AML-193 (cell line): Measurements from ENCODE around the gene TMEM132A.

Source experiments
- DNase-seq, 2 experiments: peaks; one replicate each; lab custom pipeline; 2025; lab: John Stamatoyannopoulos, UW

Gene TMEM132A

DNA sequence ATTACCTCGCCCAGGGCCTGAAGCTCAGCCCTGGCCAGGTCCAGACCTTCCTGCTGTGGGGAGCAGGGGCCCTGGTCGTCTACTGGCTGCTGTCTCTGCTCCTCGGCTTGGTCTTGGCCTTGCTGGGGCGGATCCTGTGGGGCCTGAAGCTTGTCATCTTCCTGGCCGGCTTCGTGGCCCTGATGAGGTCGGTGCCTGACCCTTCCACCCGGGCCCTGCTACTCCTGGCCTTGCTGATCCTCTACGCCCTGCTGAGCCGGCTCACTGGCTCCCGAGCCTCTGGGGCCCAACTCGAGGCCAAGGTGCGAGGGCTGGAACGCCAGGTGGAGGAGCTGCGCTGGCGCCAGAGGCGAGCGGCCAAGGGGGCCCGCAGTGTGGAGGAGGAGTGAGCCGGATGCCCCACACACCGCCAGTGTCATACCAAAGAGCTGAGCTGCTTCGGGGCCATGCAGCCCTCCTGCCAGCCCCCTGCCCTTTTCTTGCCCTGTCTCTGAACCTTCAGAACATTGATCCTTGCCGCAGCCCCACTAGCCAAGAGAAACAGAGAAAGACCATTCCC, 2.4 kb upstream of the TMEM132A start:
- no peak for DNase-seq

DNA sequence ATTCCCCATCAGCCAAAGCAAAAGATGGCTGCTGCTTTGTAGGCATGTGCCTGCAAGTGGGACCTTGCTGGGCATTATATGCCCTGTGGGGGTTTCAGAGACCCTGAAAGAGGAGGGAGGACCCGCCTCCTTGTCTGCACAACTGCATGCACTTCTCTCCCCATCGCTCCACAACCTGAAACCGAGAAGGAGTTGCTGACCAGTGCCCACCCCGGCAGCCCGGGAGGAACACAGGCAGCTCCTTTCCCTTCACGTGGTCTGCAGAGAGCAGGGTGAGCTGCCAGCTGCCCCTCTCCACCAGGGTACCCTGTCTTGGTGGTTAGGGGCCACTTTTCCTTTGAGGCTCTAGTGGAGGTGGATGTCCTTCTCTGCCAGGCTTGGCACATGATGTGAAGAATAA, 1.4 kb upstream of the TMEM132A start:
- no peak for DNase-seq

DNA sequence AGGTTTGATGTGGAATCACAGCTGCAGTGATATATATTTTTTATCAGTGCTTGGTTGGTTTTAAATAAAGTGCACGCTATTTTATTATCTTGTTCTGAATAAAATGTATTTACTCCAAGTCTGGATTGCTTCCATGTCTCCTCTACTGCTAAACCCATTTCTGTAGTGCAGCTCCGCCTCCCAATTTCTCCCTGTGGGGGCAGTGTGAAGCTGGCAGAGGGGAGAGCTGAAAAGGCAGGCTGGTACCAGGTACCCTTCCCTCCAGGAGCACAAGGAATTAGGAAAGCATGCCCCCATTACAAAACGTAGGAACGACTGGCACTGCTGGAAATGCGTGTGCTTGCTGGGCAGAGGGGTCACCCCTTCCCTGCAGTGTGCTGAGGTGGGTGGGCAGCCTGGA, 934 bp upstream of the TMEM132A start:
- no peak for DNase-seq

DNA sequence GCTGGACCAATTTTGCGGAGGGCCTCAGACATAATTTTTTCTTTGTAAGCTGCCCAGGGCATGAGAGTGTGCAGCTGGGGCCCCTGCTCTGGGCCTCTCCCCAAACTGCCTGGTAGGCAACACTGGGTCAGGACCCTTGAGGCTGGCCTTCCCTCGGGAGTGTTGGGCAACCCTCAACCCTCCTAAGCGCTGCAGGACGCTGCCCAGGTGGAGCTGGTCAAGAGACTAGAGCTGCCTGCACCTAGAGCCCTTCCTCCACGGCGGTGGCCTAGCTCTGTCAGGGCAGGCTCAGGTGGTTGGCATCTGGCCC, 505 bp upstream of the TMEM132A start:
- no peak for DNase-seq

DNA sequence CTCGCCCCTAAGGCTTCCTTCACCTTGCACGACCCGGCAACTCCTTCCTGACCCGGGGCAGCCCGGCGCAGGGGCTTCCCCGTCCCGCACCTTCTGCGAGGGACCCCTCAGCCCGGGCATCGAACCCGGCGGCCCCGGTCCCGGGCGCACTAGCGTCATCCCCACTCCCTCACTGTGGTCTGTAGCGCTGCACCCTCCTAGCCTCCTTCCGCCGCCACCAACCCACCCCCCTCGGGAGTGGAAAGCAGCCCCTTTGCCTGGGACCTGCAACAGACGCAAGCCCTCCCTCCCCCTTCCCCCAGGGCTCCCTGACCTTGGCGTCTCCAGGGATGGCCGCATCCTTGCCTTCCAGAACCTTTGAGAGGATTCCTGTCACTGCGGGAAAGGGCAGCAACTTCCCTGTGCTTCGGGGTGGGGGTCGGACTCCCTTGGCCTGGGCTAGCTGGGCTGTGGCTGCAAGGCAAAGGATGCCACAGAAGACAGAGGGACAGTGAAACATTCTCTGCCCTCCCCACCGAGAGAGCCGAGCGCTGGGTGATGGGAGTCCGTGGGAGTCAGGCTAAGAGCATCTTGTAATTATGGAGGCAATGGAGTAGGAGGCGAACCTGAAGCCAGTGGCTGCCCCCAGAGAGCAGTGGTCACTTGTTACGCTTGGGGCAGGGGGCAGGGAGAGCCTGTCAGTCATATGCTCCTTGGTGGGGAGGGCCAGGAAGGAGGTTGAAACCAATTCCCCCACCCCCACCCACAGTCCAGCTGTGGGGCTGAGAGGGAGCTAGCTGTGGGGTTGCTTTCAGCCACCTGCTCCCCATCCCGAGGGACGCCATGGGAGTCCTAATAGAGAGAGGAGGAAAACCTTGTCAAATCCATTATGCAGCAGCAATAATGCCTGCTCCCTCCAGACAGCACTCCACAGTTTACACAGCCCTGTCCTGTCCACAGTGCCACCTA, 920 bp downstream of the TMEM132A start:
- no peak for DNase-seq

GRCh38 chr11:60925868-60926267, 1.6 kb downstream of the TMEM132A start:
- DNase-seq = no peak

- DNase-seq = no peak
Observed at GRCh38 chr11:60926500-60926899, 2.2 kb downstream of the TMEM132A start.

GRCh38 chr11:60927061-60927592, 2.9 kb downstream of the TMEM132A start:
- DNase-seq = no peak

GRCh38 chr11:60927600-60927999, 3.3 kb downstream of the TMEM132A start:
- DNase-seq = no peak

GRCh38 chr11:60928563-60929001, 4.3 kb downstream of the TMEM132A start:
- DNase-seq = no peak

DNA sequence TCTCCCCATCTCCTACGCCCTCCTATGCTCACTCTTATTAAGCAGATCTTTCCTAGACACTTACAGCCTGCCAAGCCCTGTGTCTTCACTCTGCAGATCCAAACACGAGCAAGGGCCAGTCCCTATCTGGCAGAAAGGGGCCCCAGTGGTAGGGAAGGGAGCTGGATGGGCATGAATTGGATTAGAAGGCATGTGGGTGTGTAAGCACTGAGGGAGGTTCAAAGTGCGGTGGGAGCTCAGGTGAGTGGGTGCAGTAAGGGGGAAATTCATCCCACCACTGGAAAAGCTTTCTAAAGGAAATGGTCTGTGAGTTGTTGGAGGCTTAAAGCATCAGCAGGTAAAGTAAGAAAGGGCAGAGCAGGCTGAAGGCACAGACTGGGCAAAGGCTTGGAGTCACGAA, 5.5 kb downstream of the TMEM132A start:
- DNase-seq = no peak

GRCh38 chr11:60930394-60930793, 6.1 kb downstream of the TMEM132A start:
- DNase-seq = no peak

- no peak for DNase-seq
Observed at GRCh38 chr11:60931917-60932316, 7.7 kb downstream of the TMEM132A start.

- DNase-seq = no peak
Observed at GRCh38 chr11:60932605-60933356, 8.5 kb downstream of the TMEM132A start.

GRCh38 chr11:60933416-60934123, 9.3 kb downstream of the TMEM132A start:
- DNase-seq = no peak

DNA sequence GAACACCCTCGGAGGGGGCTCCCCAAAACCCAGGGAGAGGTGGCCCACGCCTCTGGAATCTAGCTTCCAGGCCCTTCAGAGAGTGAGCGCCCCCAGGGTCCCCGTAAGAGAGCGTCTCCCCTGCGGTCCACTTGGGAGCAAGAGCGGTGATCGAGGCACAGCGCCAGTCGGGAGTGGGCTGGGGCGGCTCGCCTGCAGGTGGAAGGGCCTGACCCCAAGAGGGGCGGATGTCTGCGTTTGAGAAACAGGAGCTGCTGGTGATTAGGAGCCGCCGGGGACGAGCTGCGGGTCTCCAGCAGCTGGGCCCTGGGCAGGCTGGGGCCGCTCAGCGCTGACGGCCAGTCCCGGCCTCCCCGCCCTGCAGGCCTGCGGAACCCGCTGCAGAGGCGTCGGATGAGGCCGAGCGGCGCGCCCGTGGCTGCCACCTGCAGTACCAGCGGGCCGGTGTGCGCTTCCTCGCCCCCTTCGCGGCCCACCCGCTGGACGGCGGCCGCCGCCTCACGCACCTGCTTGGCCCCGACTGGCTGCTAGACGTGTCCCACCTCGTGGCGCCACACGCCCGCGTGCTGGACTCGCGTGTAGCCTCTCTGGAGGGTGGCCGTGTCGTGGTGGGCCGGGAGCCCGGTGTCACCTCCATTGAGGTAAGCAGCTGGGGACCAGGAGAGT, 10.0 kb downstream of the TMEM132A start:
- no peak for DNase-seq

GRCh38 chr11:60934790-60935605, 10.7 kb downstream of the TMEM132A start:
- DNase-seq = no peak

GRCh38 chr11:60935676-60936442, 11.6 kb downstream of the TMEM132A start:
- no peak for DNase-seq

DNA sequence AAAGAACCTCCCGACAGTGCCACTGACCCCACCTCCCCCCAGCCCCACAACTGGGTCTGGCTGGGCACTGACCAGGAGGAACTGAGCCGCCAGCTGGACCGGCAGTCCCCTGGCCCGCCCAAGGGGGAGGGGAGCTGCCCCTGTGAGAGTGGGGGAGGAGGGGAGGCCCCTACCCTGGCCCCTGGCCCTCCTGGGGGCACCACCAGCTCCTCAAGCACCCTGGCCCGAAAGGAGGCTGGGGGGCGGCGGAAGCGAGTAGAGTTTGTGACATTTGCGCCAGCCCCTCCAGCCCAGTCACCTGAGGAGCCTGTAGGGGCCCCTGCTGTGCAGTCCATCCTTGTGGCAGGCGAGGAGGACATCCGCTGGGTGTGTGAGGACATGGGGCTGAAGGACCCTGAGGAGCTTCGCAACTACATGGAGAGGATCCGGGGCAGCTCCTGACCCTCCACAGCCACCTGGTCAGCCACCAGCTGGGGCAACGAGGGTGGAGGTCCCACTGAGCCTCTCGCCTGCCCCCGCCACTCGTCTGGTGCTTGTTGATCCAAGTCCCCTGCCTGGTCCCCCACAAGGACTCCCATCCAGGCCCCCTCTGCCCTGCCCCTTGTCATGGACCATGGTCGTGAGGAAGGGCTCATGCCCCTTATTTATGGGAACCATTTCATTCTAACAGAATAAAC, 12.3 kb downstream of the TMEM132A start:
- no peak for DNase-seq
